GM10847 (cell line): ENCODE data around the gene BRIP1.

Experiments
- POLR2A ChIP-seq: IDR thresholded peaks from 2 replicates; pipeline ENCODE4 v1.6.1; 2011; ENCODE audit not compliant: insufficient read length; ENCODE audit errors: extremely low read depth

The BRIP1 gene

DNA sequence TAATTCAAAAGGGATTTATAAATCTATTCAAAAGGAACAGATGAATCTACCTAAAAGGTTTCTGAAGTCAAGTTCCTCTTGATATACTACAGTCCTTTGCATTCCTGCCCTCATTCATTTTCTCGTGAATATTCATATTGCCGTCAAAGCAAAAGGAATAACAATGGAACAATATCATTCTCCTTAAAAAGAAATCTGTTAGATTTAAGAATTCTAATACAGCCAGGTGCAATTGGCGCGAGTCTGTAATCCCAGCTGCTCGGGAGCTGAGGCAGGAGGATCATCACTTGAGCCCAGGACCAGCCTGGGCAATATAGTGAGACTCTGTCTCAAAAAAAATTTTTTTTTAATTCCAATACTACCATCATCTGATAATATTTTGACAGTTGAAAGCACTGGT, 130.3 kb downstream of the BRIP1 start:
- no peak for TF ChIP-seq POLR2A

DNA sequence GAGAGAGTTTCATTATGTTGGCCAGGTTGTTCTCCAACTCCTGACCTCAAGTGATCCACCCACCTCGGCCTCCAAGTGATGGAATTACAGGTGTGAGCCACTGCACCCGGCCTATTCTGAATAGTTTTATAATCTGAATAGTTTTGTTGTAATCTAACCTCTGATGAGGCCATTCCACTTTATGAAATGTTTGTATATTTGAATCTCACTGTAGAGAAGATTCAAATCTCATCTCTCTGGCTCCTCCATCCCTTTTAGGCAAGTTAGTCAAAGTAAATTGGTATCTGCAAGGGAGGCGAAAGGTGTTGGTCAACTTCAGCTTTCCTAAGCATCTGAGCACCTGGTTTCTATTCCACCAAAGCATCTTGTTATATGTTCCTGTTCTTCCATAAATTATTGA, 131.2 kb downstream of the BRIP1 start:
- no peak for TF ChIP-seq POLR2A

DNA sequence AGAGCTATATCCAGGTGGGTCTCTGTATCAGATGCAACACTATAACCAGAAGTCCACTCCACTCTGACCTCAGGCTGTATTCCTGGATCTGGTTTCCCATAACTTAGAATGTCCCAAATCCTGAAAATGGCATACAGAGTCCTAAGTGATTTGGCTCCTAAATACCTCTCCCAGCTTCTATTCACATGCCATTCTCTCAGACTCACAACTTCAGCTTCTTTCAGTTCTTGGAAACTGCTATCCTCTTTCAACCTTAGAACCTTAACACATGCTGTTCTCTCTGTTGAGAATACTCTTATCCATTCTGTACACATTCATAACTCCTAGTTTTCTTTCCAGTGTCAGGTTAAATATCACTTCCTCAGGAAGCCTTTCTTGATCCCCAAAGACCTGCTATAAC, 132.0 kb downstream of the BRIP1 start:
- no peak for TF ChIP-seq POLR2A

DNA sequence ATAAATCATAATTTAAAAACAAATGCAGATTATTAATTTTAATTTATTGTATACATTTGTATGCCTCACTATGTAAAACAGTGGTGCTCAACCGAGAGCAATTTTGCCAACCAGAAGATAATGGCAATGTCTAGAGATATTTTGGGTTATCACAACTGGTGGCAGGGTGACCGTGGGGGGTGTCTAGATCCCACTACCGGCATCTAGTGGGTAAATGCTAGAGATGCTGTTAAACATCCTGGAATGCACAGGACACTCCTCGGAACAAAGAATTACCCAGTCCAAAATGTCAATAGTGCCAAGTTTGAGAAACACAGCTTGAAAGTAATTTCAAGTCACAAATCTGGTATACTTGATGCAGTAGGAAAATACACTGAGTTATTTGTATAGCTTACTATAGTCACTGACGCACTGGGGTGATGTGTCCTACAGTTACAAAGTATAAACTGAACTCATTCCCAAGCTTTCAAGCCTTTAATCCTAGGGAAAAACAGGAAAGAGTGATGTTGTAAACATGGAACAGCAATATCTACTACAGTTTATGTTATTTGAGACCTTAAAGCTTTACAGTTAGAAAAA, 133.5 kb downstream of the BRIP1 start:
- no peak for TF ChIP-seq POLR2A

DNA sequence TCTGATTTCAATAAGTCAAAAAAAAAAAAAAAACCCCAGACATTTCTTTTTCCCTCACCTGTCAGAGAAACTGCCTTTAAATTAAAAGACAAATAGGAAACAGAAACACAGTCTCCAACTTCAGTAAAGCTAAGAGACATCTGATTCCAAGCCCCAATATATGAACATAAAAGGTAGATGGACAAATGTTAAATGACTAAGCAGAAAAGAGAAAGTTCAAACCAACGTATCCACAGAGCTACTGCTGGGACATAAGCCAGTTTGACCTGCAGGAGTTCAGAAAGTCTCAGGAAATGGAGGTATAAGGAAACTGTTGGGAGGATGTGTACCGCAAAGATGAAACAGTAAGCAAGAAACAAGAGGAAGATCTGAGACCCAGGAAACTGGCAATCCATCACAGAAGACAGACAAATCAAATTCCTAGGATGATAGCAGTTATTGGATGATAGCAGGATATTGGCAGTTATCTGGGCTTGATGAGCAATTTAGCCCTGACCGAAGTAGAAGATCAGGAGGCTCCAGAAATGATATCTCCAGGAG, 135.0 kb downstream of the BRIP1 start:
- no peak for TF ChIP-seq POLR2A

DNA sequence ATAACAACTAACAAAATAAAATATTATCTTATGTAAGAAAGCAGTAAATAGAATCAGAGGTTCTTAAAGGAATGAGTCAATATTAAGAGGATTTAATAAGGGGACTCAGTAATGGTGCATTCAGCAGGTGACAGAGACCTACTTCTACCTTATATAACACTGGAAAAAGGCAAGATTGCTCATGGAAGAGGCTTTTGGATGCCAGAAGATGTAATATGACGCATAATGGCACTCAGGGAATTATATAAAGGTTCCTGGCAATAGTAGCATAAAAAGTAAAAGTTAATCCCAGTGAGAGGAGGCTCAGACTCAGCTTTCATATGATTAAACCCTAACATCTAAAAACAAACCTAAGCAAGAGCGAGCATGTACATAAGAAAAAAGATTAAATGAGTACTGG, 136.4 kb downstream of the BRIP1 start:
- TF ChIP-seq POLR2A, result no peak

DNA sequence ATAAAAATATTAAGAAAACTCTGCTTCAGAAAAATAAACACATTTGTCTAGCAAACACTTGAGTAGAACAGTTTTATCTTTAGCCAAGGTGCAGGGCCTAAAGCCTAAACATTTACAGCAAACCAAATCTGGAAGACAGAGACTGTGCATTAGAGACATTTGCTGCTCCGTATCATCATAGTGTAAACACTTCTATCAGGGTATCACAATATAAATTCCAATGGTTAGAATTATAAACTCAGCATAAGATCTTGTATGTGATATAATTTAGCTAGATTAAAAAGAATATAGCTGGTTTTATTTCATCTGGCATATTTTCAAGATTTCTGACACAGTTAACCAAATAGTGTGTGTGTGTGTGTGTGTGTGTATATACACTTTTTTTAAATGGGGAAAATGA, 138.6 kb downstream of the BRIP1 start:
- no peak for TF ChIP-seq POLR2A

DNA sequence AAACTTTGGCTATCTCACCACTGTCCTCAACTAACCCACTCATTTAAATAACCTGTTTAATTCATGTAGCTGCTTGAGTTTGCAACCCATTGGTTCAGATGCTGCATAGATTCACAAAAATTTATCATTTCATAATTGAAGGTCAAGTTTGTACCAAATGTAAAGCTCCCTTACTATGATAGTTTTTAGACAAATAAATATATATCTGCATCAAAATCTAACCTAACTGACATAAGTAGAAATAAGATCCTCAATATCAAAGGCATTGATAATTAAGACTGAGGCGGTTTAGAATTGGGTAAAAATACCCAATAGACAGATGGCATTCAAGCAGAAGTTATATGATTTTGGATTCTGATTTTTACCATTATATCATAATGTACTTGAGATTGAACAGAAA, 139.4 kb downstream of the BRIP1 start:
- no peak for TF ChIP-seq POLR2A

DNA sequence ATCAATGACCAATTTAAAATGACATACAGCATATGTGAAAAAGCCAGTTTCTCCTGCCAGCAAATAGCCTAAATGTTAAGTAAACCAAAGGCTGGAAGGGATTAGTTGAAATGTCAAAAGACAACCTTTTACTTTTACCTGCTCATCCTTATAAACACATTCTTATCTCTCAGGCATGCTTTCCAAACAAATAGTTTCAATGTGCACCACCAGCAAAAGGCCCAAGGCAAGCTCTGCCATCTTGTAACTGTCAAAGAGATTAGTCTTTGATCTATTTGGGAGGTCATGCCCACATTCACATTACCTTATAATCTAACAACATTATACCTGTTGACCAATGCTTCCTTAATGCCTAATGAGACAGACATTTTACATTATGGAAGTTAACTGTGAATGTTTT, 140.1 kb downstream of the BRIP1 start:
- TF ChIP-seq POLR2A, result no peak

DNA sequence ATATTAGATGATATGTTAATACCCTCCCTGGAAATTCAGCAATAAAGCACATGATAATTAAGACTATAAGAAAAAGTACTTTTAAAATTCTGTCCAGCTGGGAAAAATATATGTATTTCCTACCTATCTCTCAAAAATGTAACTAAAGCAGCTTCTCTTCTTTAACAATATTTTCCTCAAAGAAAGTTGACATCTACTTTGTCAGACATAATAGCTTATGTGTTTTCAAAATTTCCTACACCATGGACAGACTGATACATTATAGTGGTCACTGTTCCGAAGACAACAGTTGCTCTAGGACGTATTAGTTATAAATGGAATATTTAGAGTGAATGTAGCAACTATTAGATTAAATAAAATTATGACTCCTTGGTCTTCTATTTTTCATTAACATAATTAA, 140.9 kb downstream of the BRIP1 start:
- no peak for TF ChIP-seq POLR2A

DNA sequence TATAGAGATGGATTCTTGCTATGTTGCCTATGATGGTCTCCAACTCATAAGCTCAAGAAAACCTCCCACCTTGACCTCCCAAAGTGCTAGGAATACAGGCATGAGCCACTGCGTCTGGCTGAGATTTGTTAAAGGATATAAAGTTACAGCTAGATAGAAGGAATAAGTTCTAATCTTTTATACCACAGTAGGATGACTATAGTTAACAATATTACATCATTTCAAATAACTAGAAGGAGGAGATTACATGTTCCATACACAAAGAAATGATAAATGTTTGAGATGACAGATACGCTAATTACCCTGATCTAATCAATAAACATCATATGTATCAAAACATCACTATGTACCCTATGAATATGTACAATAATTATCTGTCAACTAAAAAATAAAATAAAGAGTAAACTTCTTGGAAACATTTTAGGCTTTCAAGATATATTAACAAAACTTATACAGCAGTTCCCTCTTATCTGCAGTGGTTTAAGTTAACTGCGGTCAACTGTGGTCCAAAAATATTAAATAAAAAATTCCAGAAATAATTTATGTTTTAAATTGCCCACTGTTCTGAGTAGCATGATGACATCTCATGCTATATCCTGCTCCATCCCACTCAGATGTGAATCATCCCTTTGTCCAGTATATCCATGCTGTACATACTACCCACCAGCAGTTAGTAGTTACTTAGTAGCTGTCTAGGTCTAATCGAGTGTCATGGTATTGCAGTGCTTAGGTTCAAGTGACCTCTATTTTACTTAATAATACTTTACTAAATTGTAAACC, 143.1 kb downstream of the BRIP1 start:
- no peak for TF ChIP-seq POLR2A

DNA sequence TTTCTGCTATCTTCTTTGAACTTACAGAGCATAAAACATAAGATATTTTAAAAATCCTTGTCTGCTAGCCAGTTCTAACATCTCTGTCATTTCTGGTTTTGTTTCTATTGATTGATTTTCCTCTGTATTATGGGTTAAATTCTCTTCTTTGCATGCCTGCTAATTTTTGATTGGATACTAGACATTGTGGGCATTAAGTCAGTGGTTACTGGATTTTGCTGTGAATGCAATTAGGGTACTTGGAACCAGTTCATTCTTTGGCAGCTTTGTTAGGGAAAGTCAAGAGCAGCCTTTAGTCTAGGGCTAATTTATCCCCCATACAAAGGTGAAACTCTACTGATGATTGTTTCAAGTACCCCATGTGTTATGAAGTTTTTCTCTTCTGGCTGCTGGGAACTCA, 145.3 kb downstream of the BRIP1 start:
- no peak for TF ChIP-seq POLR2A

DNA sequence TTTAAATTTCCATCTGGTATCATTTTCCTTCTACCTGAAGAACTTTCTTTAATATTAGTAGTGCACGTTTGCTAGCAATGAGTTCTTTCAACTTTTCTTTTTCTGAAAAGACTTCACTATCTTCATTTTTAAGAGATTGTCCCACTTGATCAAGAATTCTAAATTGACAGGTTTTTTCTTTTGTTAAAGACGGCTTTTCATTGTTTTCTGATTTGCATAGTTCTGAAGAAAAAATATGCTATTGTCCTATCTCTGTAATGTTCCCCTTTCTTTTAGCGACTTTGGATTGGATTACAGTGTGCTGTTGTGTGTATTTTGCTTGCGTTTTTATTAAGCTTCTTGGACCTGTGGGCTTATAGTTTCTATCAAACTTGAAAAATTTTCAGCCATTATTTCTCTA, 146.0 kb downstream of the BRIP1 start:
- no peak for TF ChIP-seq POLR2A

DNA sequence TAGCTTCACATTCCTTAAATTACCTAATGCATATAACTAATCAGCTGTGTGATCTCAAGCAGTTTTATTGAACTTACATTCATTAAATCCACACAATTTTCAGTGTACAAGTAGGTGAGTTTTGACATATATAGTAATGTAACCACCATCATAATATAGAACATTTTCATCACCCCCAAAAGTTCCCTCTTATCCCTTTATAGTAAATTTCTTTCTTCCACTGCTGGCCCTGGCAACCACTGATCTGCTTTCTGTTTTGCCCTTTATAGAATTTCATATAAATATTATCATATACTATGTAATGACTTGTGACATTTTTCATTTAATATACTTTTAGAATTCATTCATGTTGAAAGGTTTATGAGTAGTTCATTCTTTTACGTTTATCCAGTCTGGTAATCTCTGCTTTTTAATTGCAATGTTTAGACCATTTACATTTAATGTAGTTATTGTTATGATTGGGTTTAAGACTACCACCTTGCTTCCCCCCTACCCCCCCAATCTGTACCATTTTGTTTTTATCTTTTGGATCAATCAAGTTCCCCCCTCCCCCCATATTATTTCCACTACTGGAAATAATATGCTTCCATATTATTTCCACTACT, 147.0 kb downstream of the BRIP1 start:
- TF ChIP-seq POLR2A, result no peak

DNA sequence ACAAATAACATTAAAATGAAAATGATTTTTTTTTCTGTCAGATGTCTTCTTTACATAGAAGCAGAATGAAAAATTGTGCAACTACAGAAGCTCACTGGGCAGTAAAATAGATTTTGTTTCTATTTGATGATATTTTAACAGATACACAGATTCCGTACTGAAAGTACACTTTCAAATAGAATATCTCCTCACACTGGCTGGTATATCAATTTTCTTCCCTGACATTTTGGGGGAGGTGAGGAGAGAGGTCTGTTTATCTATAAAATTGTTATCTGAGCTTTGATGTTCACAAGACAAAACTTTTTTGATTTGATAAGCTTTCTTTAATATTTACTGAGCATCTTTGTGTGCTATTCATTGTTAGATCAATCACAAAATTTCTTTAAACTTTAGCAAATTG, 148.0 kb downstream of the BRIP1 start:
- TF ChIP-seq POLR2A, result no peak

DNA sequence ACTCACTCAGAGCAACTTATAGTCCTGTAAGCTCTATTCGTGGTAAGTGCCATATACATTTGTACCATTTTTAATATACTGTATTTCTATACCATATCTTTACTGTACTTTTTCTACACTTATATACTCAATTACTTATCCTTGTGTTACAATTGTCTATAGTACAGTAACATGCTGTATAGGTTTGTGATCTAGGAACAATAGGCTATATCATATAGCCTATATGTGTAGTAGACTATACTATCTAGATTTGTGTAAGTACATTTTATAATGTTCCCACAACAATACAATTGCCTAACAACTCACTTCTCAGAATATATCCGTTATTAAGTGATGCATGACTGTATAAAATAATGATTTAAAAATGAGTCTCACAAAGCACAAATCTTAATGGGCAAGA, 149.0 kb downstream of the BRIP1 start:
- TF ChIP-seq POLR2A, result no peak

DNA sequence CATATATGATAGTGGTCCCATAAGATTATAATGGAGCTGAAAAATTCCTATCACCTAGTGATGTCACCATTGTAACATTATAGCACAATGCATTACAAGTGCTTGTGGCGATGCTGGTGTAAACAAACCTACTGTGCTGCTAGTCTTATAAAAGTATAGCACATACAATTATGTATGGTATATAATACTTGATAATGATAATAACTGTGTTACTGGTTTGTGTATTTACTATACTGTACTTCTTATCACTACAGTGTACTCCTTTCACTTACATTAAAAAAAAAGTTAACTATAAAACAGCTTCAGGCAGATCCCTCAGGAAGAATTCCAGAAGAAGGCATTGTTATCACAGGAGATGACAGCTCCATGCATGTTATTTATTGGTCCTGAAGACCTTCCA, 150.3 kb downstream of the BRIP1 start:
- TF ChIP-seq POLR2A, result no peak

DNA sequence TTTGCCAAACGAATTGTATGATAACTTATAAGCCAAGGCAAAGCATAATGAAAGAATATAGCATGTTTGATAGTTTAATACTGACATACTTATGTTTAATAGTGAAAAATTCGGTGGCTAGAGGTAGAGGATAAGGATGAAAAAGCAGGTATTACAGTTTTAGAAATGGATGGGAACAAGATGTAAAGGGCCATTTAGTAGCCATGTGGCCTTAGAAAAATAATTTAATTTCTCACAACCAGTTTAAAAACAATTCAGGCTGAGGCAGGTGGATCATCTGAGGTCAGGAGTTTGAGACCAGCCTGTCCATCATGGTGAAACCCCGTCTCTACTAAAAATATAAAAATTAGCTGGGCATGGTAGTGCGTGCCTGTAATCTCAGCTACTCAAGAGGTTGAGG, 152.8 kb downstream of the BRIP1 start:
- TF ChIP-seq POLR2A, result no peak
